ENCODE measurements around the gene SGPP2. TPM values are rescaled to one million over a fixed set of nuclear protein-coding genes. Genes with fewer than 3 reads are reported as not detected.
"Not testable (repeated sequence)": the region's sequence is repeated elsewhere in the genome, so short reads cannot be mapped to it uniquely, and the experiment has no call there.

SGPP2 gene
- total RNA-seq, 1 donor from 2014 or later = 9.7 TPM

DNA sequence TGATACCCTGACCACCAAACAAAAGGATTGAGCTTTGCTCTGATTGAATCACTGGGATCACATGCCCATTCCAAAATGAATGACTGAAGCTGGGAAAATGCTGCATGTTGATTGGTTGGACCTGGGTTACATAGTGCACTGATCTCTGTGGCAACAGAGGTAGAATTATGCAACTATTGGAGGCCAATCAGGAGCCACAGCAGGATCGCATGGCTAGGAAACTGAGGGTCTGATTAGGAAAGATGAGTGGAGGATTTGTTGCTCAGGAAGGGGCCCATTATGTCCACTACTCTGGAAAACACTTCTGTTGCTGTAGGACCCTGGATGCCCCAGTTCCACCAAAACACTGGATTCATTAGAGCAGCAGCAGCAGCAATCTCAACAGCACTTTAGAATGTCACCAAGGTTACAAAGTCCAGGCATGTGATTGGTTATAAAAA is 25.9 kb upstream of the SGPP2 start:
- no peak for DNase-seq (ENCODE audit: low read depth)
- H3K4me3 ChIP-seq (ENCODE audit: low read depth, low read length) = no peak overlapping the region
- no peak for TF ChIP-seq CTCF (conservative IDR thresholded peaks at IDR 0.05; ENCODE audit: low read depth, low read length)

DNA sequence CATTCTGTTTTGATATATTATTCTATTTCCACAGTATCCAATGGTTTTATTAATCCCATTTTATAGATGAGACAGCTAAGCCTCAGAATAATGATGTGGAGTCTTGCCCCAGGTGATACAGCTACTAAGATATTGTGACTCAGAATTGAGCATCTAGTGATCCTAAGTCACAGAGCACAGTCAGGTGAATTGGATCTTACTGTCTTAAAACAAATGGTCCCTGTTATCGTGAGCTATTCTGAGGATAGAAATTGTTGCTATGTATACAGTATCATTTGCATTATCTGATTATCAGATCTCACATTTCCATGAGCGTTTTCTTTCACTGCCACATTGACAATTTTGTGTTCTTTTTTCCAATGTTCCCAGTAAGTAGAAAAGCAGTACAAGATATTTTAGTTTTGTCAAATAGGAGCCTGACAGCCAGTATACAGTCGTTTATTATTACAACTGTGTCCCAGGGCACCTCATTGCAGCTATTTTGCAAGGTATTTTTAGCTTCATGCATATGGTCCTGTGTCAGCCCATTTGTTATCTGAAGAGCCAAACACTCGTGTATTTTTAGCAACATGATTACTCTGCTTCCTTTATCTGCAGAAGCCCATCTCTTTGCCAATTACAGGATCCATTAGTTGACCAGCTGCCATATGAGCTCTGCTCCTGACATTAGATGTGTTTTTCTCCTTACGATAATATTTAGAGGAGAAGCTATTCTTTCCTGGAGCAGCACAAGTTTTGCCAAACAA is 25.1 kb upstream of the SGPP2 start:
- H3K4me3 ChIP-seq (ENCODE audit: low read depth, low read length) = no peak overlapping the region
- no peak for DNase-seq (ENCODE audit: low read depth)
- no peak for TF ChIP-seq CTCF (conservative IDR thresholded peaks at IDR 0.05; ENCODE audit: low read depth, low read length)

- no peak for DNase-seq (ENCODE audit: low read depth)
Measured at GRCh38 chr2:222404151-222404905, 20.0 kb upstream of the SGPP2 start.

DNA sequence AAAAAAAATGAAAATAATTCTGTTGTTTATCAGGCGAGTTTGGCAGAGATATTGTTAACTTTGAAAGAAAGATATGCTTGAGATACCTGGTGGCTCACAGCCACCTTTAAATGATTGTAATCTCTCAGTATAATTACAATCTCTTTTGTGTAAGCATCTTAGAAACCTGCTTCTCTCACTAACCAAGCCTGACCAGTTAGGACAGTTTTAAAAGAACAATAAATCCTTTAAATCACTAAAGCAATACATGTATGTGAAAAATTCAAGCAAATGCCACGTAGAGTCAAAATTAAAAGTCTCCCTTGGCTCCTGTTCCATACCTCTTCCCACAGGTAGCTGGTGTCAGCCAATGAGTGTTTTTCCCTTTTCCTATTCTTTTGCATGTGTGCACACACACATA is 15.7 kb upstream of the SGPP2 start:
- H3K4me3 ChIP-seq (ENCODE audit: low read depth, low read length) = no peak overlapping the region
- no peak for TF ChIP-seq CTCF (conservative IDR thresholded peaks at IDR 0.05; ENCODE audit: low read depth, low read length)
- DNase-seq (ENCODE audit: low read depth) = no peak

More at GRCh38 chr2:222404151-222404905, 20.0 kb upstream of the SGPP2 start:
- no peak for TF ChIP-seq CTCF (conservative IDR thresholded peaks at IDR 0.05; ENCODE audit: low read depth, low read length)
- no peak overlapping the region for H3K4me3 ChIP-seq (ENCODE audit: low read depth, low read length)

DNA sequence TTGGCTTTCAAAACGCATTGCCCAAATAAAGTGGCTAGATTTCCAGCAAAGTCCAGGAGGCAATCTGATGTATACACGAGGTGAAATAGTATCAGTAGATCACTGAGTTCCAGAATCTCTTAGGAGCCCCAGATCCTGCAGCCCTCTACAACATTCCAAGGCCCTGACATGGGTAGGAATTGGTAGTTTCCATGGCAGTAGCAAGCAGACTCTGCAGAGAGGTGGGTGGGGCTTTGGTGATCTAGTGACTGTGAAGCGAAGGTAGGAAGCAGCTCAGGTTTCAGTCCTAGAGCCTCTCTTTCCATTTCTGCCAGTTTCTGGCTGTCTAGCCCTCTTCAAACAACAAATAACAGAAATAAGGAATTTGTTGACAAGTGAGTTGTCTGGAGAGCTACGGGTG is 13.8 kb upstream of the SGPP2 start:
- no peak for DNase-seq (ENCODE audit: low read depth)
- no peak overlapping the region for H3K4me3 ChIP-seq (ENCODE audit: low read depth, low read length)
- no peak for TF ChIP-seq CTCF (conservative IDR thresholded peaks at IDR 0.05; ENCODE audit: low read depth, low read length)

DNA sequence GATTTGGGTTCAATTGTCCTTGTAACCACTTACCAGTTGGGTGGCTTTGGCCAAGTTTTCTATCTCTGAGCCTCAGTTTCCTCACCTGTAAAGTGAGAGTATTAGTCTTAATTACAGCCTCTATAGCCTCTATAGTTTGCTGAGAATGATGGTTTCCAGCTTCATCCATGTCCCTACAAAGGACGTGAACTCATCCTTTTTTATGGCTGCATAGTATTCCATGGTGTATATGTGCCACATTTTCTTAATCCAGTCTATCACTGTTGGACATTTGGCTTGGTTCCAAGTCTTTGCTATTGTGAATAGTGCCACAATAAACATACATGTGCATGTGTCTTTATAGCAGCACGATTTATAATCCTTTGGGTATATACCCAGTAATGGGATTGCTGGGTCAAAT is 12.0 kb upstream of the SGPP2 start:
- not testable (repeated sequence) for DNase-seq (ENCODE audit: low read depth); H3K4me3 ChIP-seq (ENCODE audit: low read depth, low read length)

- TF ChIP-seq CTCF (conservative IDR thresholded peaks at IDR 0.05; ENCODE audit: low read depth, low read length) = no peak
- H3K4me3 ChIP-seq (ENCODE audit: low read depth, low read length) = no peak overlapping the region
- no peak for DNase-seq (ENCODE audit: low read depth)
Measured at GRCh38 chr2:222413295-222413911, 10.9 kb upstream of the SGPP2 start.
